ENCODE results near the gene ZMYND15. TPM values are rescaled to one million over a fixed set of nuclear protein-coding genes. Genes with fewer than 3 reads are reported as not detected.

The ZMYND15 gene
- total RNA-seq, 4 donors from 2014 or later = 0.46 to 4.1 (median 1.9) TPM; not detected in 1

DNA sequence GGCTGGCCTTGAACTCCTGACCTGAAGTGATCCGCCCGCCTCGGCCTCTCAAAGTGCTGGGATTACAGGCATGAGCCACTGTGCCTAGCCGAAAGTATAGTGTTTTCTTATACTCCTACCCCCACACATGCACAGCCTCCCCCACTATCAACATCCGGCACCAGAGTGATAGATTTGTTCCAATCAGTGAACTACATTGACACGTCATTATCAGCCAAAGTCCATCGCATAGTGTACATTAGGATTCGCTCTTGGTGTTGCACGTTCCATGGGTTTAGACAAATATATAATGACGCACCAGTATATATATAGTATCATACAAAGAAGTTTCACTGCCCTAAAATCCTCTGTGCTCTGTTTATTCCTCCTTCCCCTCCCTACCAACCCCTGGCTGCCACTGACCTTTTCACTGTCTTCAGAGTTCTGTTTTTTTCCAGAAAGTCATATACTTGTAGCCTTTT is 20.2 kb downstream of the ZMYND15 start:
- ATAC-seq (ENCODE audit: low FRiP score) = peak; percentile 44

DNA sequence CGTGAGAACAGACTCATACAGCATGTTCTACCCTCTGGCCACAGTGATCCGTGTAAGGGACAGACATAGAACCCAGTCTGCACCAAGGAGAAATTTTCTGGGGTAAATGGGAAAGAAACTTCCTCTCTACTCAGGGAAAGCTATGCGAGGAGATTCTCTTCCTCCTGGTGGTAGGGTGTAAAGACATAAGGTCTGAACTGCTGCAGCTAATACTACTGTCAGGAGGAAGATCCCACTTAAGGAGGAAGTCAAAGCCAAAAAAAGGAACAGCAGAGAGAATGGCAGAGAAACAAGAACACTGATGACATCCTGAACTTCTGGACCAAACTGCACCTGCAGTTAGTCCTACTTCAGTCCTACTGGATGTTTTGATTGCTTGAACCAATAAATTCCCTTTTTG is 25.0 kb downstream of the ZMYND15 start:
- no peak for DNase-seq (ENCODE audit: low spot score)
- TF ChIP-seq CTCF (IDR thresholded peaks at IDR 0.05) = no peak
- ATAC-seq (ENCODE audit: low FRiP score) = no peak

More for the DNA sequence above, 20.2 kb downstream of the ZMYND15 start:
- TF ChIP-seq CTCF (IDR thresholded peaks at IDR 0.05) = no peak
- no peak for DNase-seq (ENCODE audit: low spot score)

GRCh38 chr17:4766201-4766600 is 26.6 kb downstream of the ZMYND15 start:
- no peak for ATAC-seq (ENCODE audit: low FRiP score)
- no peak for TF ChIP-seq CTCF (IDR thresholded peaks at IDR 0.05)
- DNase-seq (ENCODE audit: low spot score) = no peak

GRCh38 chr17:4766723-4767122 is 27.1 kb downstream of the ZMYND15 start:
- no peak for TF ChIP-seq CTCF (IDR thresholded peaks at IDR 0.05)
- no peak for ATAC-seq (ENCODE audit: low FRiP score)
- no peak for DNase-seq (ENCODE audit: low spot score)

DNA sequence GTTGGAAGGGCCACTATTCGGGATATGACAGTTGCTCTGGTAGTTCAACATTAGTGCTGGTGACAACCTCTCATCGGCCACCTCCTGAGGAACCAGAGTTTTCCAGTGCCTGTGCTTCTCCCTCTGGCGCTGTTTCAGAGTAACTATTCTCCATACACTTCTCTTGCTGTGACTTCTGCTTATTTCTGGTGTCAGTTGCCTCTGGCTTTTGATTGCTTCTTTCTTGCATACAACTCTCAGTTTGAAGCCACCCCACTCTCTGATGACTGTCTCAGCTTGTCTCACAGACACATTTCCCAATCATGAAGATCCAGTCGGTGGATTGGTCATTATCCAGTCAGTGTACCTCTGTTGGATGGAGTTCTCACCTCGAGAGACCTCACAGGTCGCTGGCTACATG is 28.7 kb downstream of the ZMYND15 start:
- TF ChIP-seq CTCF (IDR thresholded peaks at IDR 0.05) = no peak
- ATAC-seq (ENCODE audit: low FRiP score) = no peak
- DNase-seq (ENCODE audit: low spot score) = no peak

- ATAC-seq (ENCODE audit: low FRiP score) (no peak), DNase-seq (ENCODE audit: low spot score) (no peak)
- TF ChIP-seq CTCF (IDR thresholded peaks at IDR 0.05) = no peak
Measured at GRCh38 chr17:4769628-4770027, 30.0 kb downstream of the ZMYND15 start.

DNA sequence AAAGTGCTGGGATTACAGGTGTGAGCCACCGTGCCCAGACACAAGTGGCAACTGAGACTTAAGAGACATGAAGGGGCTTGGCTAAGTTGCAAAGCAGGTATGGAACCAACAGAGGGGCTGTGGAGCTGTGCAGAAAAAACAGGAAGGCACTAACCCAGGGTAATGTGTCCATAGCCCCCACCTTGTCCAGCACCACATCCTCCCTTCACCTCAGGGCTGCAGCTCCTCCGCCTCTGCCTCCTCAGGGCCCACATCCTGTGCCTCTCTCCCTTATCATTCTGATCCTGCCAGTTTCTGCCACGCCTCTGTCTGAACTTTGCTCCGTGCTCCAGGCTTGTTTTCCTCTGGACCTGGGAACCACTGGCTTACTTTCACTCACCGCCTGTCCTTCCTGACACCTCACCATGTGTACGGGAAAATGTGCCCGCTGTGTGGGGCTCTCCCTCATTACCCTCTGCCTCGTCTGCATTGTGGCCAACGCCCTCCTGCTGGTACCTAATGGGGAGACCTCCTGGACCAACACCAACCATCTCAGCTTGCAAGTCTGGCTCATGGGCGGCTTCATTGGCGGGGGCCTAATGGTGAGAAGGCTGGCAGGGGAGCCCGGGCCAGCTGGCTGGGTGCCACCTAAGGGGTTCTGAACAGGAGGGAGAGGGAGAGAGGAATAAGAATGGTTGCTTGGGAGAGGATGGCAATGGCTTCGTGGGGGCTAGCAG is 32.0 kb downstream of the ZMYND15 start, which contains the start of gene TM4SF5:
Gene TM4SF5 (plus strand): TSS at position 368 of the 716 bp plus-strand sequence. CDS start 37 bp downstream, at position 405.
- ATAC-seq (ENCODE audit: low FRiP score) (no peak), DNase-seq (ENCODE audit: low spot score) (no peak)
- no peak for TF ChIP-seq CTCF (IDR thresholded peaks at IDR 0.05)

Measured in omental fat pad (tissue), 4 donors.